ENCODE data around the gene RASSF5.

Gene RASSF5

DNA sequence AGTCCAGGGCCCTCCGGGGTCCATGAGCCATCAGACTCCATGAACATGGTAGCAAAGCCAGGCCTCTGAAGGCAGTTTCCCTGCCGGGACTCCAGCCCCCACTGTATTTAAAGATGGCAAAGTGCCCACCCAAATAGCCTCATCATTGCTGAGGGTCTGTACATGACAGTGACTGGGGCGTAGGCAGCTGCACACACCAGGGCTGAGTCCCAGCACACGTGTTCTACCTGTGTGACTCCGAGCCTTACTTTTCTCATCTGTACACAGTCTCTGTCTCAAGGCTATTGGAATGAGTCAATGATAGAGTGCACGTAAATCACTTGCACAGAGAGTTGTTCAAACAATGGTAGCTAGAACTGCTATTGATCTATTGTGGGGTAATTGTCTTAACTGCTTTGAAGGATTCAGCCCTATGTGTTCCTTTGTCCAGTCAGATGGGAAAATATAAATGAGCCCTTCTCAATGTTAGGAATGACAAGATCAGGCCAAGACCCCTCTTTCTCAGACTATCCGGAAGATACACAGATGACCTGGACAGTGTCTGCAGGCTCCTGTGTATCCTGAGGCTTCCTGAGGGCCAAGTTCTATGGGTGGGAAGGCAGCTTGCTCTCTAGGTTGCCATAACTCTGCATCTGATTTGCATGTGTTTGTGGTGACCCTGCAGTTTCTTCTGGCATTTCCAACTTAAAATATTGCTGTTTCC, 48.9 kb downstream of the RASSF5 start:
- no peaks in the 10 kb centered on the region for H3K4me1 ChIP-seq
- peaks cover 9% of the 10 kb centered on the region for H3K27me3 ChIP-seq
- TF ChIP-seq, protein P1, sequence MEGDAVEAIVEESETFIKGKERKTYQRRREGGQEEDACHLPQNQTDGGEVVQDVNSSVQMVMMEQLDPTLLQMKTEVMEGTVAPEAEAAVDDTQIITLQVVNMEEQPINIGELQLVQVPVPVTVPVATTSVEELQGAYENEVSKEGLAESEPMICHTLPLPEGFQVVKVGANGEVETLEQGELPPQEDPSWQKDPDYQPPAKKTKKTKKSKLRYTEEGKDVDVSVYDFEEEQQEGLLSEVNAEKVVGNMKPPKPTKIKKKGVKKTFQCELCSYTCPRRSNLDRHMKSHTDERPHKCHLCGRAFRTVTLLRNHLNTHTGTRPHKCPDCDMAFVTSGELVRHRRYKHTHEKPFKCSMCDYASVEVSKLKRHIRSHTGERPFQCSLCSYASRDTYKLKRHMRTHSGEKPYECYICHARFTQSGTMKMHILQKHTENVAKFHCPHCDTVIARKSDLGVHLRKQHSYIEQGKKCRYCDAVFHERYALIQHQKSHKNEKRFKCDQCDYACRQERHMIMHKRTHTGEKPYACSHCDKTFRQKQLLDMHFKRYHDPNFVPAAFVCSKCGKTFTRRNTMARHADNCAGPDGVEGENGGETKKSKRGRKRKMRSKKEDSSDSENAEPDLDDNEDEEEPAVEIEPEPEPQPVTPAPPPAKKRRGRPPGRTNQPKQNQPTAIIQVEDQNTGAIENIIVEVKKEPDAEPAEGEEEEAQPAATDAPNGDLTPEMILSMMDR (IDR thresholded peaks at IDR 0.05; ENCODE audit: low read depth, low read length) = no peak
- H3K9me3 ChIP-seq = no peaks in the 10 kb centered on the region
- H3K36me3 ChIP-seq = no peaks in the 10 kb centered on the region
- no peak for DNase-seq
- no peak overlapping the region for H3K4me3 ChIP-seq (ENCODE audit: low read depth, low read length)

DNA sequence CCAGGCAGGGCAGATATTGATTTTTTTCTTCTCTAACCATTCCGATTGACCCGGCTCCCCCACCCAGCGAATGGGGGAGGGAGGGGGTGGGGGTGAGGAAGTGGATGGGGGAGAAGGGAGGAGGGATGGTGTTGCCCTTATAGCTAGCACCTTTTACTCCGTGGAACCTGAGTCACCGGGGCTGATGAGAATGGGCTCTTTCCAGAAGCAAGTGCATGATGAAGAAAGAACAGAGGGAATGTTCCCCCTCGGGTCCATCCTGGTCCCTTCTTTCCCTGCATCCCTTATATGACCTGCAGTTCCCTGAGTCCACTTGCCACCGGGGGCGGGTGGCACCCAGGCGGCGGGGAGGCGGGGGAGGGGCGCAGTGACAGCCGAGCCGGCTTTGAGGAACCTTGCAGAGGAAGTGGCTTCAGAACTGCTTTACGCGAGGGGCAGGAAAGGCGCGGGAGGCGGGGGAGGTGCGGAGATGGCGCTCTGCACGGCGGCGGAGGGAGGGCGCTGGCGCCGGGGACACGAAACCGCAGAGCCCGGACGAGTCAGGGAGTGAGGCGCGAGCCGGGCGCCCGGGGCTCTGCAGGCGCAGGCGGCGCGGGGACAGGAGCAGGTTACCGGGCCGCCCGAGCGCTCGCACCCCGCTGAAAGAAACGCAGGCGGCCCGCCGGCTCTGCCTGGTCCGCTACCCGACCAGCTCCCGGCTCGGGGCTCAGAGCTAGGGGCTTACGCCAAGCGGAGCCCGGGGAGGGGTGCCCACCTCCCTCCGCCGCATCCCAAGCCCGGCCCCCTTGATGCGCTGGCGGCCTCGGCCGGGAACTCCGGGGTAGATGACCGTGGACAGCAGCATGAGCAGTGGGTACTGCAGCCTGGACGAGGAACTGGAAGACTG, 49.7 kb downstream of the RASSF5 start:
- H3K36me3 ChIP-seq = no peaks in the 10 kb centered on the region
- peak; percentile 70 for DNase-seq
- TF ChIP-seq, protein P1 (IDR thresholded peaks at IDR 0.05; ENCODE audit: low read depth, low read length) = no peak

DNA sequence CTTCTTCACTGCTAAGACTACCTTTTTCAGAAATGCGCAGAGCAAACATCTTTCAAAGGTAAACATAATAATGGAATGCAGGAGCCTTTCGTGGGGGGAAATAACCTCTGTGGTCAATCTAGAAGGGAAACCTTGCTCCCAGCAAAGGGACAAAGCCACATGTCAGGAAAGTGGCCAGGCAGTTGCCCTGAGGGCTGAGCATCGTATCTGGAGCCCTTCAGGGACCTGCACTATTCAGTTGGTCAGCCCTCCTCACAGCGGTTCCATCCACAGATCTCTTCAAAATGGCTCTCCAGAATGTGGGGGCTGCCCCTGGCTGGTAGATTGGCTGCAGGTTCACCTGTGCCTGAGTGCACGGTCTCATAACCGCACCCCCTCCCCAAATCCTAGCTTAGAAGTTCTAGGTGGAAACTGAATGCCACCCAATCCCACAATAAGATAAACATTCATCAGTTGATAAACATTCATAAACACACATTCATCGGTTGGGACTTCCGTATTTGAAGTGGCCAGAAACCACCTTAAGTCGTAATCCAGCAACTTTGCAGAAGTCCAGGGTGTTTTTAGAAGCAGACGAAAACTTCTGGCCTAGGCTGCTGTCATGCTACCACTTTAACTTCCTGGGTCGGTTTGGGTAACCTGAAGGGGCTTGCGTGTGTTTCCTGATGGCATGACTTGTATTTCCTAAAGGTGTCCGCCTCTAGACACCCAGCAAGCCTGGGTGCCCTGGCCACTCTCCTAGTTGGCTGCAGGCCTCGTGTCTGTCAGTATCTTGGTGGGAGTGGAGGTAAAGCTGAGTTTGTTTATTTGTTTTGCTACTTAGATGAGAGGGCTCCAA, 50.5 kb downstream of the RASSF5 start:
- TF ChIP-seq, protein P1 (IDR thresholded peaks at IDR 0.05; ENCODE audit: low read depth, low read length) = no peak
- Histone ChIP-seq H3K36me3 (no peaks in the 10 kb centered on the region), H3K9me3 (no peaks in the 10 kb centered on the region), H3K4me1 (no peaks in the 10 kb centered on the region), H3K4me3 (ENCODE audit: low read depth, low read length) (peak overlapping the region; percentile 68), H3K27me3 (peaks cover 6% of the 10 kb centered on the region)
- DNase-seq = no peak

More for the DNA sequence above, 49.7 kb downstream of the RASSF5 start:
- Histone ChIP-seq H3K4me1 (no peaks in the 10 kb centered on the region), H3K27me3 (peaks cover 6% of the 10 kb centered on the region), H3K9me3 (no peaks in the 10 kb centered on the region), H3K4me3 (ENCODE audit: low read depth, low read length) (peak overlapping the region; percentile 68)

DNA sequence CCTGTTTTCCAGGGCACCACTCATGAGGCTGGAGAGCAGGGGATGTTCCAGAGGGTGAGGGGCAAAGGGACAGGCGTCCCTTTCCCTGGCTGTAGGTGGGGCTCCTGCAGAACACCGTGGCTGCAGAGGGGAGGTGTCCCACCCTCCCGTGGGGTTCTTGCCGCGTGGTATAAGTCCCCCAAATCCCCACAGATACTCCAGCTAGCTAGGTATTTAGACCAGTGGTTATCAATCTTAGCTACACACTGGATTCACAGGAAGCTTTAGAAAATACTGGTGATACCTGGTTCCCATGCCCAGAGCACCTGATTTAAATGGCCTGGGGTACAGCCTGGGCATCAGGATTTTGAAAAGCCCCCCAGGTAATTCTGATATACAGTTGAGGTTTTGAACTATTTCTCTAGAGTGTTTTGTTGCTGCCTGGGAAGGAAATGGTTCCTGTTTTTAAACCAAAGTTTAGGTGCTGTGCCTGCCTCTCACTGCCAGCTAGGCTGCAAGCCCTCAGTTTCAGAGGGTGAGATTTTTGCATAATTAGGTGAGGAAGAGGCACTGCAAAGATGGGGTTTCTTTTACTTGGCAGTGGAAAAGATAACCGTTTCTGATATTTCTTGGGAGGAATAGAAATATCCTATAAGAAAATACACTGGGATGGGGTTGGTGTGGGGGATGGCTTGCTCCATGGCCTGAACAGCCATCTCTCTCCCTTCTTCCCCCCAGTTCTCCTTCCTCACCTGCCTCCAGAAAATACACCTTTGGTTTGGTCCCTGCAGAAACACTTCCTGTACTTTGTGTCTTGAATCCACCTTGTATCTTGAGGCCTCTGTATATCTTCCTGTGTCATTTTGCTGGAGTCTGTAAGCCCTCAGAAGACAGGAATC, 51.7 kb downstream of the RASSF5 start:
- Histone ChIP-seq H3K4me1 (no peaks in the 10 kb centered on the region), H3K27me3 (peaks cover 6% of the 10 kb centered on the region), H3K9me3 (no peaks in the 10 kb centered on the region), H3K36me3 (no peaks in the 10 kb centered on the region), H3K4me3 (ENCODE audit: low read depth, low read length) (no peak overlapping the region)
- TF ChIP-seq, protein P1 (IDR thresholded peaks at IDR 0.05; ENCODE audit: low read depth, low read length) = no peak
- DNase-seq = no peak

DNA sequence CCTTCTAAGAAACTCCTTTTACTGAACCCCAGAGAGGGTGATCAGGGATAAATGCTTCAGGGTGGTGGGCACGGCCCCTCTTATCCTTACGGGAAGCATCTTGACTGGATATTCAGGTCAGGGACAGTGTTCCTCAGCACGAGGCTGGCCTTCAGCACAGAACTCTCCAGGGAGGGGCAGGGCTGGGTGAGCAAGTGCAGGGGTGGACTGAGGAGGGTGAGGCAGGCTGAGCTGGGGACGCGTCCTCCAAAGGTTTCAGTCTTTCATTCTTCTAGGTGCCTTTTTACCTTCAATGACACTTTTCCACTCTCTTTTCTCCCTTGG, 52.3 kb downstream of the RASSF5 start:
- Histone ChIP-seq H3K4me3 (ENCODE audit: low read depth, low read length) (no peak overlapping the region), H3K9me3 (no peaks in the 10 kb centered on the region), H3K27me3 (peaks cover 6% of the 10 kb centered on the region), H3K36me3 (no peaks in the 10 kb centered on the region), H3K4me1 (no peaks in the 10 kb centered on the region)
- TF ChIP-seq, protein P1 (IDR thresholded peaks at IDR 0.05; ENCODE audit: low read depth, low read length) = no peak
- DNase-seq = no peak
